Measurements from ENCODE around the gene ELOVL6.

Gene ELOVL6

DNA sequence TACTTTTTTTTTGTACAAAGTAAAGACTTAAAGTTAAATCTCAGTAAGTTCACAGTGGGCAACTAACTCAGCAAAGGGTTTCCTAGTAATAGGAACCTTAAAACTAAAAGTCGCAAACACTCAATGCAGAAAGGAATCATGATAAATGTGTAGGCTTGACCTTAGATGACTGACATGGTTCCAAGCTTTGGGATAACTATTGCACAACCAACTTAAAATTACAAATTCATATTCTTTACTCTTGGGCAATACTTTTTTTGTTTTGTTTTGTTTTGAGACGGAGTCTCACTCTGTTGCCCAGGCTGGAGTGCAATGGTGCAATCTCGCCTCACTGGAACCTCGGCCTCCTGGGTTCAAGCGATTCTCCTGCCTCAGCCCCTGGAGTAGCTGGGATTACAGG, 8.2 kb downstream of the ELOVL6 start:
- Mint-ChIP-seq H3K27ac (no peak overlapping the region), H3K4me3 (no peak overlapping the region), H3K9me3 (no peaks in the 10 kb centered on the region), H3K4me1 (ENCODE audit: low read depth) (no peaks in the 10 kb centered on the region), H3K27me3 (no peaks in the 10 kb centered on the region), H3K36me3 (ENCODE audit: low read depth) (no peaks in the 10 kb centered on the region)
- intact Hi-C loops (cut with micrococcal nuclease) = no loop called here

DNA sequence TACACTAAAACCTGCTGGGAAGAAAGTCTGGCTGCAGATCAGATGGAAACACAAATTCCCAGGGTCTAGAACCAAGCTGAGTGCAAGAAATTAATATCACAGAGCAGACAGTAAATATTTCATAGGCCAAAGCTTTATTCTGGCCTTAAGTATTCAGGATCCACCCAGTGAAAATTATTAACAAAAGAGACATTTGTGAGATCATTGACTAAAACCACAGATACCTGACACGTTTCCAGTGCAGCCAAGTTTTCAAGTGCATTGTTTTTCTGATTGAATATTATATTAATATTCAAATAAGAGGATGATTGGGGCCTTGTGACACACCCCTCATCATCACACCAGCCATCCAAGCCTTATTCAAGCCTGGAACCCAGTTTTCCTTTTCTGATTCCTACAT, 10.3 kb downstream of the ELOVL6 start:
- Mint-ChIP-seq H3K9me3 (no peaks in the 10 kb centered on the region), H3K4me1 (ENCODE audit: low read depth) (peaks cover 6% of the 10 kb centered on the region), H3K36me3 (ENCODE audit: low read depth) (no peaks in the 10 kb centered on the region), H3K4me3 (no peak overlapping the region), H3K27me3 (no peaks in the 10 kb centered on the region), H3K27ac (no peak overlapping the region)
- intact Hi-C loops (cut with micrococcal nuclease) = no loop called here

DNA sequence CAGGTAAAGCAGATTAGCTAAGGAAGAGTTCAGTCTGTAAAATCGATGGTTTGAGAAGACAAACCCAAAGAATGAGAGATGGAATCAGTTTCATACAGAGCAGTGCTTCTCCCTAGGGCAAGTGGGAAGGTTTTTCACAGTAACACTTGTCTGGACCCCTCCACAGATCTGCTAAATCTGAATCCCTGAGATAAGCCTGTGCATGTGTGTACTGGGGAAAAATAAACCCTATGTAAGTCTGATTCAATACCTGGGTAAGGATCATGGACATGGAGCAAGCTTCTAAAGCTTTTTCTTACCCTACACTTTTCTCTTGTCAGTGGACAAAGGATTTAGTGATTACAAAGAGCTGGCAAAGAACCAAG, 13.6 kb downstream of the ELOVL6 start:
- intact Hi-C loops (cut with micrococcal nuclease) = no loop called here
- no peaks in the 10 kb centered on the region for H3K9me3 Mint-ChIP-seq
- H3K4me3 Mint-ChIP-seq = no peak overlapping the region
- no peak overlapping the region for H3K27ac Mint-ChIP-seq
- H3K27me3 Mint-ChIP-seq = no peaks in the 10 kb centered on the region
- peaks cover 6% of the 10 kb centered on the region for H3K4me1 Mint-ChIP-seq (ENCODE audit: low read depth)
- H3K36me3 Mint-ChIP-seq (ENCODE audit: low read depth) = no peaks in the 10 kb centered on the region

DNA sequence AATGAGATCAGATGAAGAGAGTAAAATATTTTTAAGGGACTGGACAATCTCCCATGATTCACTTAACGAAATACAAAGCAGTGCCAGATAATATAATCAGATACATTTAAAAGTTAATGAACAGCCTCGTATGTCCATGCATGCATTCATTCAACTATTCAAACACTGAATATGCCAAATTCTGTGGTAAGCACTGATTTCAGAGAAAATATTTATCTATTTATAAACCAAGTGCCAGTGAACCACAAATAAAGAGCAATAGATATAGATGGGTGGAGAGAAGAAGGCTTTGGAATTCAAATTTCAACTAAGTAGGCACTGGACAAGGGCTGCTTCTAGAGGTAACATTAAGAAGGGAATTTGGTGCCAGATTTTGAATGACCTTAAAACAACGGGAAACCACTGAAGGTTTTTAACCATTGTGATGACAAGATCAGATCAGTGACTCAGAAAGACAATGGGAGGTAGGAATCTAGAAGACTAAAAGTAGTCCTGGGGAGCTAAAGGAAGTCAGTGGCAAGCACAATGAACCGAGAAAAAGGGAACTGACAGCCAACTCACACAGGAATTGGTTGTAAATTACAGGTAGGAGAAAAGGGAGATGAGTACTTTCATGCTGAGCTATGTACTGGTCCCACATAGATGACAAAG, 14.2 kb downstream of the ELOVL6 start:
- Mint-ChIP-seq H3K27me3 (no peaks in the 10 kb centered on the region), H3K9me3 (no peaks in the 10 kb centered on the region), H3K27ac (no peak overlapping the region), H3K4me1 (ENCODE audit: low read depth) (peaks cover 6% of the 10 kb centered on the region), H3K36me3 (ENCODE audit: low read depth) (no peaks in the 10 kb centered on the region), H3K4me3 (no peak overlapping the region)
- intact Hi-C loops (cut with micrococcal nuclease) = no loop called here

DNA sequence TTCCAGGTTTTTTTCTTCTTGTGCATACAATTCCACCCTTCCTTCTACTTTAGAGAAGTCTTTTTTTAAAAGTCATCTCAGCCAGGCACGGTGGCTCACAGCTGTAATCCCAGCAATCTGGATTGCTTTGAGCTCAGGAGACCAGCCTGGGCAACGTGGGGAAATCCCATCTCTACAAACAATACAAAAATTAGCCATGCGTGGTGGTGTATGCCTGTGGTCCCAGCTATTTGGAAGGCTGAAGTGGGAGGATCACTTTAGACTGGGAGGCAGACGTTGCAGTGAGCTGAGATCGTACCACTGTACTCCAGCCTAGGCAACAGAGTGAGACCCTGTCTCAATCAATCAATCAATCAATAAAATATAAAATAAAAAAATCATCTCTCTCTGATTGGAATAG, 14.8 kb downstream of the ELOVL6 start:
- intact Hi-C loops (cut with micrococcal nuclease) = no loop called here
- H3K27ac Mint-ChIP-seq = no peak overlapping the region
- H3K4me1 Mint-ChIP-seq (ENCODE audit: low read depth) = peaks cover 6% of the 10 kb centered on the region
- no peak overlapping the region for H3K4me3 Mint-ChIP-seq
- no peaks in the 10 kb centered on the region for H3K36me3 Mint-ChIP-seq (ENCODE audit: low read depth)
- no peaks in the 10 kb centered on the region for H3K9me3 Mint-ChIP-seq
- no peaks in the 10 kb centered on the region for H3K27me3 Mint-ChIP-seq

DNA sequence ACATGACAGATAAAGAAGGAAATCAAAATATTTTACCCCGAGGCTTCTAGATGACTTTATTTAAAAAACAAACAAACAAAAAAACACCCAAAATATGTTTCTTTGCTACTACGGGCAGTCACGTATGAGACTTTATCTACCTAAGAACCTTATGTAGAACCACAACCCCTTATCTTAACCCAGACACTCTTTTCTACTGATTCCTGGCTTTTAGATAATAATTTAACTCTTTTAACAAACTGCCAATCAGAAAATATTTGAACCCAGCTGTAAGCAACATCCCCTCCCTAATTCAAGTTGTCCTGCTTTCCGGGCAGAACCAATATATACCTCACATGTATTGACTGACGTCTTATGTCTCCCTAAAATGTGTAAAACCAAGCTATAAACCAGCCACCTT, 15.4 kb downstream of the ELOVL6 start:
- no peaks in the 10 kb centered on the region for H3K9me3 Mint-ChIP-seq
- peaks cover 6% of the 10 kb centered on the region for H3K4me1 Mint-ChIP-seq (ENCODE audit: low read depth)
- H3K27ac Mint-ChIP-seq = no peak overlapping the region
- intact Hi-C loops (cut with micrococcal nuclease) = no loop called here
- H3K36me3 Mint-ChIP-seq (ENCODE audit: low read depth) = no peaks in the 10 kb centered on the region
- no peak overlapping the region for H3K4me3 Mint-ChIP-seq
- no peaks in the 10 kb centered on the region for H3K27me3 Mint-ChIP-seq

DNA sequence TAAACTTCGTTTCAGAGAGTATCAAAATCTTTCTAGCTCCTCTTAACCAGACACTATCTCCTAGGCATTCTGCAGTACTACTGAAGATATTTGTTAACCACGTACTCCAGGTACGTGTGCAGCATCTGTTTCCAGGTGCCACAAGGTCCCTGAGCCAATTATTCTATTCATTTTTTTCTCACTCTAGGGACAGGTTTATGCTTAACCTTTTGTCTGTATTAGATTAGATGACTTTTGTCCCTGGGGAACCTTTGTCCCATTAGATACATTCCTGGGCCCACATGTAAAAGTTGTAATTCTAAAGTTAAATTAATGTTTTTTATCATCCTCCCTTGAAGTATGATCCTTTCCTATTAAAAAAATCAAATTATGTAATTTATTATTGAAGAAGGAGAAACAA, 16.5 kb downstream of the ELOVL6 start:
- Mint-ChIP-seq H3K4me1 (ENCODE audit: low read depth) (peaks cover 6% of the 10 kb centered on the region), H3K4me3 (no peak overlapping the region), H3K27me3 (no peaks in the 10 kb centered on the region), H3K9me3 (no peaks in the 10 kb centered on the region), H3K27ac (no peak overlapping the region), H3K36me3 (ENCODE audit: low read depth) (no peaks in the 10 kb centered on the region)
- intact Hi-C loops (cut with micrococcal nuclease) = no loop called here

DNA sequence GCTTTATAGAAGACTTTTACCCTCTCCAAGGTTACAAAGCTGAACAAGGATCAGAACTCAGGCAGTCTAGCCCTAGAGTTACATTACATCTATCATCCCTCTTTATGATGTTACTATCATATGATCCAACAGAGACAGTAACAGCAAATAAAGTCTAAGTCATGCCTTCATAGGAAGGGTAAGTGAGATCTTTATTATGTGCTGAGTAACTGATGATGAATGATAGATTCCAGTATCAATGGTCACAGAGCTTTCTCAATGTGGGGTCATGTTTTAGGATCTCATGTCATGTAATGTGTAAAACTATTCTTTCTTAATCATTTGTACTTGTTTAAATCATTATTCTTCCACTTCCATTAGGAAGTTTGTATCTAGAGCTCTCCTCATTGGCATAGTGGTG, 22.8 kb downstream of the ELOVL6 start:
- intact Hi-C loops (cut with micrococcal nuclease) = no loop called here
- no peaks in the 10 kb centered on the region for H3K36me3 Mint-ChIP-seq (ENCODE audit: low read depth)
- no peaks in the 10 kb centered on the region for H3K9me3 Mint-ChIP-seq

DNA sequence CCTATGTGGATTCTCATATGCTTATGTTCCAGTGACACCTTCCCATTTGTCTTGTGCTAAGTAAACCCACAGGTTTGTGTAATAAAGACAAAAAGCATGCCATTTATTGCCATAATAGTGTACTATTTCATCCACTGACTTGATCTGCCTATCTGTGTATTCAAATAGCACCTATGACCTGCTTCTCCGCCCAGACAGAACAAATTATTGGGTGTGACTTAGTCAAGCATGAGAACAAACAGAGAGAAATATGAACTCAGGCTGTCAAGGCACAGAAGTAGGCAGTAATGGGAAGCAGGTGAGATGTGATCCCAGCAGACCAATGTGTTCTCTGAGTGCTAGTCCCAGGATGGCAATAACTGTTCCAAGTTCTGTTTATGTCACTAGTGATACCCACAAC, 25.4 kb downstream of the ELOVL6 start:
- H3K36me3 Mint-ChIP-seq (ENCODE audit: low read depth) = no peaks in the 10 kb centered on the region
- intact Hi-C loops (cut with micrococcal nuclease) = no loop called here
- H3K27ac Mint-ChIP-seq = no peak overlapping the region
- H3K9me3 Mint-ChIP-seq = no peaks in the 10 kb centered on the region
- H3K27me3 Mint-ChIP-seq = no peaks in the 10 kb centered on the region
- H3K4me1 Mint-ChIP-seq (ENCODE audit: low read depth) = no peaks in the 10 kb centered on the region
- no peak overlapping the region for H3K4me3 Mint-ChIP-seq

More for the DNA sequence above, 22.8 kb downstream of the ELOVL6 start:
- Mint-ChIP-seq H3K27me3 (no peaks in the 10 kb centered on the region), H3K27ac (no peak overlapping the region), H3K4me1 (ENCODE audit: low read depth) (no peaks in the 10 kb centered on the region), H3K4me3 (no peak overlapping the region)

DNA sequence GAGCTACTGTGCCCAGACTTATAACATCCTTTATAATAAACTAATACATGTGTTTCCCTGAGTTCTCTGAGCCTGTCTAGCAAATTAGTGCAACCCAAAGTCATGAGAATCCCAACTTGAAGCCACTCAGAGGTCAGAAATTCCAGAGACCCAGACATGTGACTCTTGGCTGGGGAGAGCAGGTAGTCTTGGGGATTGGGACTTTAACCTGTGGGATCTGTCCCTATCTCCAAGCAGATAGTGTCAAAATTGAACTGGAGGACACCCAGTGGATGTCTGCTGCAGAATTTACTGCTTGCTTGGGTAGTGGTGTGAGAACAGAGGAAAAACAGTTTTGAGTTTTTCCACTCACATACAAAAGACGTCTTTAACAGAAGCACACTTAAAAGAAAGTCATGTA, 26.4 kb downstream of the ELOVL6 start:
- Mint-ChIP-seq H3K36me3 (ENCODE audit: low read depth) (no peaks in the 10 kb centered on the region), H3K27ac (no peak overlapping the region), H3K27me3 (no peaks in the 10 kb centered on the region), H3K4me1 (ENCODE audit: low read depth) (no peaks in the 10 kb centered on the region), H3K9me3 (no peaks in the 10 kb centered on the region), H3K4me3 (no peak overlapping the region)
- intact Hi-C loops (cut with micrococcal nuclease) = no loop called here

DNA sequence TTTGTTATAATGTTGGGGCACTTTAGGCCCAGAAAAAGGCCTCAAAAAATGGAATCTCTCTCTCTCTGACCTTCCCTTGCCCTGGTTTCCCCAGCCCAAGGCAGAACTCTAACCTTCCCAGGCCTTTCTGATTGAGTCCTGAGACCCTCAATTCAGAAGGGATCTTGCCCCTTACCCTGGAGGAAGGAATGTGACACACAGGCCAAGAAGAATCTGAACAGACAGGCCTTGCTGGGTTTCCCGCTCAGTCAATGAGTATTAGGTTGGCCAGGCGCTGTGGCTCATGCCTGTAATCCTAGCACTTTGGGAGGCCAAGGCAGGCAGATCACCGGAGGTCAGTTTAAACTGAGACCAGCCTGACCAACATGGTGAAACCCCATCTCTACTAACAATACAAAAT, 27.6 kb downstream of the ELOVL6 start:
- H3K9me3 Mint-ChIP-seq = no peaks in the 10 kb centered on the region
- H3K4me3 Mint-ChIP-seq = no peak overlapping the region
- H3K4me1 Mint-ChIP-seq (ENCODE audit: low read depth) = no peaks in the 10 kb centered on the region
- intact Hi-C loops (cut with micrococcal nuclease) = no loop called here
- no peak overlapping the region for H3K27ac Mint-ChIP-seq
- no peaks in the 10 kb centered on the region for H3K36me3 Mint-ChIP-seq (ENCODE audit: low read depth)
- H3K27me3 Mint-ChIP-seq = no peaks in the 10 kb centered on the region

DNA sequence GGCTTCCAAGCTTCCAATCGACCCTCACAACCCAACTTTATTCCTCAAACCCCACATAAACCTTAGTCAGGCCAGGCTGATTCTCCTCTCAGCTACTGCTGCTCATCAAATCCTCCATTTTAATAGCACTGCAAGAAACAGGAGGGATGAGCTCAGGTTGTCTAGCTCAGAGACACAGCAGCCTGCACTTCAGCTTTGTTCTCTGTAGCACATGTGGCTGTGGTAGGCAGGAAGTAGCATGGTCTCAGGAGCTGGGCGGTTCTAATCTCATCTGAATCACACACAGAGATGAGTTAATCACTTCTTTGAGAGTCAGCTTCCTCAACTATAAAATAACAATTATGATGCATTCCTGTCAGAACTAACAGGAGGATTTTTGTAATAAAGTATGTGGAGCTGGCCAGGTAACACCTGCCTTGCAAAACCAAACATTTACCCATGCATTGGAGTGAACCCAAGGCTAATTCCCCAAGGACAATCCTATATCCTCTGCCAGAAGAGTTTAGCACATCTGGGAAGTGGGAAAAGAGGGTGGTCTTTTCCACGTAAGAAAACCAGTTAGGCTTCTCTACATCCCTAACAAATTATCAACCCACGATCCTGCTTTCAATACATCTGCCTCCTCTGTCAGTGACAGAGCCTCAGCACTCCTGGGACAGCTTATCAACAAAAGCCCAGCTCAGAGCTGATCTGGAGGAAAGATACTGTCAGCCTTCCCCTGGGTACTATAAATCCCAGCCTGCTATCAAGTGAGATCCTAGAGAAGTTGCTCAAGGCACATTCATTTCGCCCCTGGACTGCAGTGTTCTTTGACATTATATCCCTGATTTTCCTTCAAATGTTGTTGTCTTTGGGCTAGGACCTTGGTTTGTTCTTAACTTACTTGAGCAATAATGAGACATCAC, 32.8 kb downstream of the ELOVL6 start:
- Mint-ChIP-seq H3K36me3 (ENCODE audit: low read depth) (no peaks in the 10 kb centered on the region), H3K4me1 (ENCODE audit: low read depth) (peaks cover 6% of the 10 kb centered on the region), H3K27me3 (no peaks in the 10 kb centered on the region), H3K27ac (no peak overlapping the region), H3K4me3 (no peak overlapping the region), H3K9me3 (no peaks in the 10 kb centered on the region)
- intact Hi-C loops (cut with micrococcal nuclease) = no loop called here

DNA sequence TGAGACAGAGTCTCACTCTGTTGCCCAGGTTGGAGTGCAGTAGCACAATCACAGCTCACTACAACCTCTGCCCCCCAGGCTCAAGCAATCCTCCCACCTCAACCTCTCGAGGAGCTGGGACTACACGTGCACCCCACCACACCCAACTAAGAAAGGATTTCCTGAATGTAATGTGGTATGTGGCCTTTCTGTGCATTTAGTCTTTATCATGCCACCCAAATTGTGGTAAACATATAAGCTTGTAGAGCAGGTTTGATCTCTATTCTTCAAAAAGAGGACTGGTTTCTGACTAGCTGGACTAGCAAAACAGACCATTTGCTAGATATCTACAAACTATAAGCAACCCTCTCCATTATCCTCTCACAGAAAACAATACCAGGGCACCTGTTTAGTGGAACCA, 33.6 kb downstream of the ELOVL6 start:
- no peaks in the 10 kb centered on the region for H3K9me3 Mint-ChIP-seq
- H3K36me3 Mint-ChIP-seq (ENCODE audit: low read depth) = no peaks in the 10 kb centered on the region
- H3K4me1 Mint-ChIP-seq (ENCODE audit: low read depth) = peaks cover 6% of the 10 kb centered on the region
- no peaks in the 10 kb centered on the region for H3K27me3 Mint-ChIP-seq
- intact Hi-C loops (cut with micrococcal nuclease) = no loop called here
- no peak overlapping the region for H3K27ac Mint-ChIP-seq
- H3K4me3 Mint-ChIP-seq = no peak overlapping the region

DNA sequence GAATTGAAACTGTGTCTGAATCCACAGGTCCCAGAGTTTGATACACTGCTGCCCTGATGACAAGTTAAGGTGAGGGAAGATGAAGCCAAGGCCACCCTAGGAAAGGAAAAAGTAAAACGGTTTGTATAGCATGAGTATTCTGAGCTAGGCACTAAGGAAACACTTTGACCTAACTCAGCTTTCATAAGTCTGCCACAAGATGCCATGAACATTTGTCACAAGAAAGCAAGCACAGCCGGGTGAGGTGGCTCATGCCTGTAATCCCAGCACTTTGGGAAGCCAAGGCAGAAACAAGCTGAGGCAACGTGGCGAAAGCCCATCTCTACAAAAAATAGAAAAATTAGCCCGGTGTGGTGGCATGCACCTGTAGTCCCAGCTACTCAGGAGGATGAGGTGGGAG, 34.2 kb downstream of the ELOVL6 start:
- Mint-ChIP-seq H3K27me3 (no peaks in the 10 kb centered on the region), H3K9me3 (no peaks in the 10 kb centered on the region), H3K4me1 (ENCODE audit: low read depth) (peaks cover 6% of the 10 kb centered on the region), H3K4me3 (no peak overlapping the region), H3K27ac (no peak overlapping the region), H3K36me3 (ENCODE audit: low read depth) (no peaks in the 10 kb centered on the region)
- intact Hi-C loops (cut with micrococcal nuclease) = no loop called here
